C4-2B (cell line): Measurements from ENCODE around the gene ZFP69B.

Experiments
- ZFX ChIP-seq: fragments of 450-650 bp; IDR thresholded peaks from 2 replicates; pipeline ENCODE4 v1.6.1; 2017
- TF ChIP-seq, protein P1 (sequence below): fragments of 450-650 bp; conservative IDR thresholded peaks from 2 replicates; pipeline ENCODE4 v1.5.1; 2017; ENCODE audit warnings: mild to moderate bottlenecking

GRCh38 chr1:40414331-40414730 lies 35.9 kb upstream of the ZFP69B start:
- TF ChIP-seq, protein P1, sequence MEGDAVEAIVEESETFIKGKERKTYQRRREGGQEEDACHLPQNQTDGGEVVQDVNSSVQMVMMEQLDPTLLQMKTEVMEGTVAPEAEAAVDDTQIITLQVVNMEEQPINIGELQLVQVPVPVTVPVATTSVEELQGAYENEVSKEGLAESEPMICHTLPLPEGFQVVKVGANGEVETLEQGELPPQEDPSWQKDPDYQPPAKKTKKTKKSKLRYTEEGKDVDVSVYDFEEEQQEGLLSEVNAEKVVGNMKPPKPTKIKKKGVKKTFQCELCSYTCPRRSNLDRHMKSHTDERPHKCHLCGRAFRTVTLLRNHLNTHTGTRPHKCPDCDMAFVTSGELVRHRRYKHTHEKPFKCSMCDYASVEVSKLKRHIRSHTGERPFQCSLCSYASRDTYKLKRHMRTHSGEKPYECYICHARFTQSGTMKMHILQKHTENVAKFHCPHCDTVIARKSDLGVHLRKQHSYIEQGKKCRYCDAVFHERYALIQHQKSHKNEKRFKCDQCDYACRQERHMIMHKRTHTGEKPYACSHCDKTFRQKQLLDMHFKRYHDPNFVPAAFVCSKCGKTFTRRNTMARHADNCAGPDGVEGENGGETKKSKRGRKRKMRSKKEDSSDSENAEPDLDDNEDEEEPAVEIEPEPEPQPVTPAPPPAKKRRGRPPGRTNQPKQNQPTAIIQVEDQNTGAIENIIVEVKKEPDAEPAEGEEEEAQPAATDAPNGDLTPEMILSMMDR: no peak
- TF ChIP-seq ZFX: no peak
